K562 (cell line): ENCODE results near the gene NGDN. TPM values are rescaled to one million over a fixed set of nuclear protein-coding genes. Genes with fewer than 3 reads are reported as not detected.

Experiments
- ATAC-seq: fragments of 200-7000 bp; cut with Tn5 transposase; 3 replicates; pipeline ENCODE4 v1.9.1; 2020; ENCODE audit warnings: moderate library complexity
- BruUV-seq: library from RNA; stranded (reverse); fragments of 400-500 nt; replicated peaks from 2 replicates; lab custom pipeline; 2021; lab: Mats Ljungman, UMichigan
- CTCF ChIA-PET: fragments of 300-600 bp; formaldehyde crosslinking; extraction: SDS; loops from one replicate; lab custom pipeline; 2021; ENCODE audit warnings: low intra/inter-chr PET ratio; lab: Yijun Ruan, JAX
- POLR2A ChIA-PET: fragments of 300-600, 350-650 bp; sonication (Branson Sonifier 250); formaldehyde crosslinking; extraction: SDS; loops from one replicate; lab custom pipeline; 2021; ENCODE audit warnings: antibody characterized with exemption, inconsistent platforms; lab: Yijun Ruan, JAX
- DNase-seq, 4 experiments: peaks; one replicate each; pipeline versions ENCODE4 v3.0.0 to v3.0.0-alpha.2; 2011 to 2018; ENCODE audit warnings: low spot score in 3 of 4, mixed read lengths in 3 of 4; ENCODE audit errors: extremely low read depth in 1 of 4
- FAIRE-seq: peaks from 2 replicates; lab custom pipeline; 2011; peaks lifted over from hg19 to GRCh38; lab: Jason Lieb, UNC
- H2AFZ ChIP-seq: 2 replicates; pipeline ENCODE4 v1.6.0; 2011; ENCODE audit warnings: low read depth, low read length, control low read depth, inconsistent platforms
- H3K27ac ChIP-seq: fragments of 200-600 bp; 3 replicates; pipeline ENCODE4 v1.8.0; 2011; ENCODE audit warnings: low read depth, mild to moderate bottlenecking, control low read depth, inconsistent platforms, low read length, moderate library complexity, mixed read lengths; ENCODE audit errors: extremely low read depth
- H3K27me3 ChIP-seq, 2 experiments: fragments of 300-600 bp in 1 of 2; 2 replicates in 1 of 2; 3 replicates in 1 of 2; pipeline versions ENCODE4 v1.6.0 to v1.8.0; 2011; ENCODE audit warnings: inconsistent platforms in 2 of 2, low read length in 2 of 2, mild to moderate bottlenecking in 1 of 2, mixed read lengths in 1 of 2, moderate library complexity in 1 of 2; ENCODE audit not compliant: control insufficient read depth in 2 of 2, insufficient read depth in 2 of 2
- H3K36me3 ChIP-seq: fragments of 300-600 bp; 3 replicates; pipeline ENCODE4 v1.8.0; 2011; ENCODE audit warnings: mild to moderate bottlenecking, low read length, inconsistent platforms; ENCODE audit not compliant: control insufficient read depth, insufficient read depth
- H3K4me1 ChIP-seq, 2 experiments: fragments of 200-600 bp in 1 of 2; replicated peaks in 1 of 2; 2 replicates in 1 of 2; 3 replicates in 1 of 2; pipeline versions ENCODE4 v1.5.1 to v1.8.0; 2011; ENCODE audit warnings: inconsistent platforms in 2 of 2, low read length in 2 of 2, mild to moderate bottlenecking in 1 of 2, mixed read lengths in 1 of 2, moderate library complexity in 1 of 2; ENCODE audit not compliant: control insufficient read depth in 2 of 2, insufficient read depth in 2 of 2
- H3K4me2 ChIP-seq: 2 replicates; pipeline ENCODE4 v1.6.1; 2011; ENCODE audit warnings: low read length, control low read depth, inconsistent platforms, mixed read lengths; ENCODE audit not compliant: insufficient read depth
- H3K4me3 ChIP-seq: fragments of 200-600 bp; sonication (generic), shearing (Covaris generic); 2 replicates; pipeline ENCODE4 v1.5.1; 2016; ENCODE audit warnings: control low read depth, inconsistent platforms
- H3K79me2 ChIP-seq: fragments of 200-600 bp; 3 replicates; pipeline ENCODE4 v1.8.0; 2011; ENCODE audit warnings: low read length, inconsistent platforms; ENCODE audit not compliant: control insufficient read depth, insufficient read depth
- H3K9ac ChIP-seq, 2 experiments: 2 replicates each; pipeline versions ENCODE4 v1.6.0 to v1.6.1; 2011; ENCODE audit warnings: low read depth in 2 of 2, low read length in 2 of 2, control low read depth in 1 of 2, inconsistent platforms in 1 of 2, mild to moderate bottlenecking in 1 of 2, mixed read lengths in 1 of 2; ENCODE audit not compliant: insufficient read depth in 1 of 2
- H3K9me1 ChIP-seq: one replicate; pipeline ENCODE4 v1.6.0; 2011; ENCODE audit warnings: inconsistent platforms, mild to moderate bottlenecking, low read length, moderate library complexity; ENCODE audit not compliant: control insufficient read depth, insufficient read depth
- H3K9me3 ChIP-seq: replicated peaks from 2 replicates; pipeline ENCODE4 v1.5.1; 2011; ENCODE audit warnings: low read depth, low read length, inconsistent platforms; ENCODE audit not compliant: control insufficient read depth, insufficient read depth
- H4K20me1 ChIP-seq: replicated peaks from 2 replicates; pipeline ENCODE4 v1.6.1; 2011; ENCODE audit warnings: low read length, inconsistent platforms, mixed read lengths; ENCODE audit not compliant: control insufficient read depth, insufficient read depth
- ELK1 ChIP-seq: sonication (generic); formaldehyde crosslinking; IDR thresholded peaks from 2 replicates; pipeline ENCODE4 v1.8.1; 2022; ENCODE audit warnings: missing genetic modification reagents
- EP400 ChIP-seq: fragments of 450-650 bp; IDR thresholded peaks from 2 replicates; pipeline ENCODE4 v1.6.1; 2017; ENCODE audit warnings: antibody characterized with exemption, mild to moderate bottlenecking, moderate library complexity
- HDAC6 ChIP-seq: IDR thresholded peaks from 2 replicates; pipeline ENCODE4 v1.6.1; 2012; ENCODE audit warnings: low read depth, mild to moderate bottlenecking, control low read depth, inconsistent platforms, low read length, moderate library complexity
- STAT5B ChIP-seq: fragments of 250-450 bp; sonication (Bioruptor Pico); IDR thresholded peaks from 2 replicates; pipeline ENCODE4 v1.8.0; 2021; ENCODE audit warnings: mild to moderate bottlenecking, inconsistent platforms
- STAT6 ChIP-seq: sonication (generic); formaldehyde crosslinking; IDR thresholded peaks from 2 replicates; pipeline ENCODE4 v1.8.1; 2023; ENCODE audit warnings: mild to moderate bottlenecking, missing genetic modification reagents
- ZNF609 ChIP-seq: sonication (generic); formaldehyde crosslinking; IDR thresholded peaks from 2 replicates; pipeline ENCODE4 v1.8.1; 2023; ENCODE audit warnings: missing genetic modification reagents, mild to moderate bottlenecking, borderline replicate concordance
- ZNF655 ChIP-seq: fragments of 250-450 bp; sonication (Bioruptor Pico); IDR thresholded peaks from 2 replicates; pipeline ENCODE4 v1.5.0; 2021
- WGBS: fragments of 100-300 bp; shearing (Covaris generic); methylation state at CpG from one replicate; pipeline ENCODE4 v1.1.6; 2016; ENCODE audit warnings: low coverage, mixed read lengths; ENCODE audit not compliant: insufficient coverage; ENCODE audit errors: missing lambda C conversion rate; 5-methylcytosine and 5-hydroxymethylcytosine counted together
- in situ Hi-C: fragments of 300-500 bp; cut with MboI; formaldehyde crosslinking; loops from 4 replicates; pipeline ENCODE4 v1.15.0; 2018; ENCODE audit warnings: inconsistent platforms, mixed read lengths
- intact Hi-C: fragments of 100-400 bp; cut with micrococcal nuclease; formaldehyde crosslinking; loops from 2 replicates; pipeline ENCODE4 v1.14.2; 2022
- polyA plus RNA-seq, 8 experiments: library from polyadenylated mRNA; depleted of rRNA in 4 of 8; stranded (reverse) in 5 of 8; unstranded in 3 of 8; fragments of >200 nt; fragmentation: Nextera tagmentation in 2 of 8; fragmentation: Illumina TruSeq in 1 of 8; extraction: Ambion mirVana in 2 of 8; extraction: Trizol in 1 of 8; gene quantifications; 2 replicates each; pipeline versions ENCODE4 v1.2.1 to v1.2.3, GENCODE V29; 2011 to 2014; ENCODE audit warnings: inconsistent platforms in 1 of 8, missing spikeins in 1 of 8
- total RNA-seq, 7 experiments: library from RNA; depleted of rRNA in 6 of 7; stranded (reverse); fragments of >200 nt in 6 of 7; fragmentation: Illumina TruSeq in 2 of 7; extraction: Trizol in 2 of 7; gene quantifications; 2 replicates each; pipeline versions ENCODE4 v1.2.1 to v1.2.3, GENCODE V29; 2011 to 2021; ENCODE audit warnings: low replicate concordance in 1 of 7

NGDN gene
- total and polyA plus RNA-seq, 9 of the 15 experiments (the other 6 are each of a cell fraction or from before 2014, with no cell fraction given) = 42.9 to 195 (median 74.9) TPM

- H3K4me1 ChIP-seq = peaks cover 0 to 3% of the 10 kb centered on the region in 2 experiments; a peak in 3 of 5 replicates
- H3K9ac ChIP-seq = no peak overlapping the region
- ChIA-PET POLR2A (no interaction called here), CTCF (no interaction called here)
- H3K27ac ChIP-seq = no peak overlapping the region
- H3K79me2 ChIP-seq = no peaks in the 10 kb centered on the region
- no peak for ATAC-seq
- intact Hi-C loops = no loop called here
- H3K9me1 ChIP-seq = no peaks in the 10 kb centered on the region
- DNase-seq = no peak
- H2AFZ ChIP-seq = no peak overlapping the region
- H4K20me1 ChIP-seq = no peaks in the 10 kb centered on the region
- H3K9me3 ChIP-seq = peaks cover 2% of the 10 kb centered on the region; the same call in 1 of the 2 replicates
- FAIRE-seq = no peak
- in situ Hi-C loops = no loop called here
- BruUV-seq = no TSS peak
- H3K36me3 ChIP-seq = no peaks in the 10 kb centered on the region
- WGBS = 67% methylated on average over 7 of the region's 7 CpGs
- H3K4me3 ChIP-seq = no peak overlapping the region
- no peaks in the 10 kb centered on the region for H3K27me3 ChIP-seq
- no peak overlapping the region for H3K4me2 ChIP-seq
- no peak for TF ChIP-seq ELK1
- no peak for TF ChIP-seq STAT6
- TF ChIP-seq ZNF655 (CRISPR knock-in tag) = no peak
- no peak for TF ChIP-seq EP400
- no peak for TF ChIP-seq STAT5B (CRISPR knock-in tag)
- TF ChIP-seq ZNF609 = no peak
- TF ChIP-seq HDAC6 = no peak
Observed at GRCh38 chr14:23447361-23448350, 21.8 kb upstream of the NGDN start.
